ENCODE data around the gene NRXN2. TPM values are rescaled to one million over a fixed set of nuclear protein-coding genes. Genes with fewer than 3 reads are reported as not detected.
"Not testable (repeated sequence)": the region's sequence is repeated elsewhere in the genome, so short reads cannot be mapped to it uniquely, and the experiment has no call there.

NRXN2 gene
- total RNA-seq, 1 experiment from 2014 or later: 0.14 TPM

GRCh38 chr11:64674774-64675173 lies 48.2 kb downstream of the NRXN2 start:
- no peak for DNase-seq (ENCODE audit: low spot score)

GRCh38 chr11:64673279-64673678 lies 49.7 kb downstream of the NRXN2 start:
- DNase-seq (ENCODE audit: low spot score): no peak

DNA sequence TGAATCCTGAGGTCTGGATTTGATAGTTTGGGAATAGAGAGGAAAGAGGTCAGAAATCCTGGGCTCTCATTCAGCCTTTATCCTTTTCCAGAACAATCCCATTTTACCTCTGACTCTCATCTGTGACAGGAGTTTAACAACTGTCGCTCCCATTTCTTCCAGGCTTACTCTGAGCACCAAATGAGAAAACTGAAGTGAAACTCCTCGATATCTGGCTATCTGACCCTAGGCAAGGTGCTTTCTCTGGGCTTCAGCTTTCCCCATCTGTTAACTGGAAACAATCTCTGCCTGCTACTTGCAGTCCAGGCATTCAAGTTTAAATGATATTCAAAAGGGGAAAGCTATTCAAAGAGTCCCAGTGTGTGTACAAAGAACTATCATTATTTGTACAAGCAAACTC lies 50.1 kb downstream of the NRXN2 start:
- no peak for DNase-seq (ENCODE audit: low spot score)

- DNase-seq (ENCODE audit: low spot score): no peak
Measured at GRCh38 chr11:64670975-64671374, 52.0 kb downstream of the NRXN2 start.

GRCh38 chr11:64667154-64667745 lies 55.7 kb downstream of the NRXN2 start:
- no peak for DNase-seq (ENCODE audit: low spot score)

DNA sequence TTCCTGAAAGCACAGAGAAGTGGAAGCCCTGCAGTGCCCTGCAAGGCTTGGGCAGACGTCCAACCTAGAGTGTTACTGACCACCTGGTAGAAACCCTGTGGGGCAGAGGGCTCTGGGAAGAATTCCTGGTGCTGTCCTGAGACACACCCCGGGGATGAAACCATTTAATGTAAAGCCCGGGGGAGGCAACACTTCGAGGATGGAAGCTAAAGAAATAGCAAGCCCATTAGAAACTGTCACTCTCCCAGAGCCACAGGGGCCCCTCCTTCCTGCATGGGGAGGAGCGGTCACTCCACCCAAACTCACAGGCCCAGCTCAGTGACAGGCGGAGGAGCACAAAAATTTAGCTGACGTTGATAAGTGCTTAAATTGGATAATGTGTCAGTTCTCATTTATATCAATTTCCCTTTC lies 57.6 kb downstream of the NRXN2 start:
- DNase-seq (ENCODE audit: low spot score): peak; percentile 37

GRCh38 chr11:64664236-64664870 lies 58.6 kb downstream of the NRXN2 start:
- not testable (repeated sequence) for DNase-seq (ENCODE audit: low spot score)

DNA sequence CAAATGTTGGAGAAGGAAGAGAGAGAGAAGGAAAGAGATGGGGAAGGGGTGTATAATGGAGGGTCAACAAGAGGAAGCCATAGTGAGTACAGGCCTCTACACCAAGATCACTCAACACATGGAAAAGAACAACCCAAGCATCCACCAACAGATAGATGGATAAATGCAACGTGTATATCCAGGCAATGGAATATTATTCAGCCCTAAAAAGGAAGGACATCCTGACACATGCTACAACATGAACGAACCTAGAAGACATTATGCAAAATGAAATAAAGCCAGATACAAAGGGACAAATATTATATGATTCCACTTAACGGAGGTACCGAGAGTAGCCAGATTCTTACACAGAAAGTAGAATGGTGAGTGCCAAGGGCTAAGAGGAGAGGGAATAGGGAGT lies 59.3 kb downstream of the NRXN2 start:
- DNase-seq (ENCODE audit: low spot score): no peak

DNA sequence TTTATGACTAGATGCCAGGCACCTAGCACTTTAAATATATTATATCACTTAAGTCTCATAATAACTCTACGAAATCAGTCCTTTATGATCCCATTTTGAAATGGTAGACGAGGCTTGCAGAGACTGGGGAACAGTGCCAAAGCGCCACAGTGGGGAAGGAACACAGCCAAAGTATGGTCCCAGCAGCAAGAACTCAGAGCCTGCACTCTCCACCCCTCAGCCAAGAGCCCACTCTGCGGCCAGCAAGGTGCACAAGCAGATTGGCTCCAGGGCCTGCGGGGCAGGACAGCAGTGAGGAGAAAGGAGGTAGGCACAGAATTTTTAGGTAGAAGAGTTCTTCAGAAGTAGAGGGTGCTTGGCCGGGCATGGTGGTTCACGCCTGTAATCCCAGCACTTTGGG lies 61.4 kb downstream of the NRXN2 start:
- no peak for DNase-seq (ENCODE audit: low spot score)

GRCh38 chr11:64661146-64661545 lies 61.9 kb downstream of the NRXN2 start:
- DNase-seq (ENCODE audit: low spot score): peak; percentile 63

DNA sequence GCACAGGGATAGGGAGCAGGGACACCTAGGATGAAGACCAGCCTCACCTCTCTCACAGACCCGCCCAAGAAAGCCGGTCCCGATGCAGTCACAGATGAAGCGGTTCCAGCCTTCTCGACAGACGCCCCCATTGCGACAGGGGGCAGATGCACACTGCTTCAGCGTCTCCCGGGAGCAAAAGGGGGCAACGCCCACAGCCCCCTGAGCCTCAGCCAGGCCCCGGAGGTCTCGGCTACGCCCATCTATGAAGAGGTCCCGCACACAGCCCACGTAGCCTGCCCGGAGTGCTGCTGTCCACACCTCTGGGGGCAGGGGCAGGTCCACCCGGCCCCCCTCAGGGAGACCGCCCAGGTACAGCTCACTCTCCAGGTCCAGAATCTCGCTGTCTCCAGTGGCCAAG lies 62.3 kb downstream of the NRXN2 start:
- no peak for DNase-seq (ENCODE audit: low spot score)

GRCh38 chr11:64660205-64660604 lies 62.8 kb downstream of the NRXN2 start:
- no peak for DNase-seq (ENCODE audit: low spot score)

GRCh38 chr11:64659417-64660144 lies 63.4 kb downstream of the NRXN2 start:
- peak; percentile 89 for DNase-seq (ENCODE audit: low spot score)

- no peak for DNase-seq (ENCODE audit: low spot score)
Measured at GRCh38 chr11:64658265-64658664, 64.7 kb downstream of the NRXN2 start.

DNA sequence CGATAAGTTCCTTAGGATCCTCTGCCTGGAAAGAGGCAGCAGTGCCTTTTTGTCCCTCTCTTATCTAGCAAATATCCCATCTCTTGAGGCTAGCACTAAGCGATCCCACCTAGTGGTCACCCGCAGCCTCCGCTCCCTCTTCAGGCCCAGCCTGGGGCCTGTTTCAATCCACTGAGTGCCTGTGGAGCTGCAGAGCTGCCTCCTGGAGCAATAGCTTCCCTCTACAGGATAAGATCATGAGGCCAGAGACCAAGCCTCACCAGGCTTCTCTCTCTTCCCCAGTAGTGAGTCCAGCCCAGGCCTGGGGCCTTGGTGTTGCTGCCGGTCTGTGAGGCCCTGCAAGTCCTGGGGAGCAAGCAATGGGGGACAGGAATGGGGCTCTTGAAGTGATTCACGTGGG lies 66.1 kb downstream of the NRXN2 start:
- DNase-seq (ENCODE audit: low spot score): no peak

DNA sequence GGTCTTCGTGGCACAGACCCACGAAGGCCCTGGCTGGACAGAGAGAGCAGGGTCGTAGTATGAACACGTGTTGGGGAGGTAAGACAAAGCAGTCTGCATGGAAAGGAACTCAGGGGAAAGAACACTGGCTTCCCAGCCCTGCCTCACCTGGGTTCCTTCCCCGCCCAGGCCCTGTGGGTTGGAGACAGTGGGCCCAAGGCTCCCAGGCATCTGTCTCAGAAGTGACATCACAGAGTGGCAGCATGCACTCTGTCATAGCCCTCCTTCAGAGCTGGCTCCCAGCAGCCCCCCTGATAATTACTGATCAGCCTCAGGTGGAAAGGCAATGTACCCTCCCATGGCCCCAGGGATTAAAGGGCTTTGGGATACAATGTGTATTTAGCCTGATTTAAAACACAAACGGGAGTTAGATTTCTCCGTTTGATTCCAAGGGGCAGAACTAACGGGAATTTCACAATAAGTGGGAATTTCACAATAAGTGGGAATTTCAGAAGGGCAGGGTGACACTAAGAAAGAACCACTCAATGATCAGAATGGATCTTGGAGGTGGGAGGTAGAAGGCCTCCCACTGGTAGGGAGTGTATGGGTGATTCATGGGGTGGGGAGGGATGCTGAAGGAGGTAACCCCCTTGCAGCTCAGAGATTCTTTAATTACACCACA lies 66.9 kb downstream of the NRXN2 start:
- no peak for DNase-seq (ENCODE audit: low spot score)

GRCh38 chr11:64654958-64655541 lies 67.9 kb downstream of the NRXN2 start:
- no peak for DNase-seq (ENCODE audit: low spot score)

DNA sequence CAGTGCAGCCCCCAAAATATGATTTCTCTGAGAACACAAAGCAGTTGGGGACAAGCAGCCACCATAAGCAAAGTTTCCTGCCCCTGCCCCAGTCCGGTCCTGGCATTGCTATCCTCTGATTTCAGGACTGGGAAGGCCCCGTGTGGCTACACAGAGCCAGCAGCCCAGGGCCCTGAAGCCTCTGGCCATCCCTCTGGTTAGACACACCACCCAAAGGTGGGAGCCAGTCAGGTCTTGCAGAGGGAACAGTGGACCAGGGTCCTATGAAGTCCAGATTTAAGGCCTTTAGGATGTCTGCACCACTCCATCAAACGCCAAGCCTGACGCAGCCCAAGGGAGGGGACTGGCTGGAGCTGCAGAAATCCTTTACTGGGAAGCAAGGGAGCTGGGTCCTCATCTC lies 68.6 kb downstream of the NRXN2 start:
- no peak for DNase-seq (ENCODE audit: low spot score)

DNA sequence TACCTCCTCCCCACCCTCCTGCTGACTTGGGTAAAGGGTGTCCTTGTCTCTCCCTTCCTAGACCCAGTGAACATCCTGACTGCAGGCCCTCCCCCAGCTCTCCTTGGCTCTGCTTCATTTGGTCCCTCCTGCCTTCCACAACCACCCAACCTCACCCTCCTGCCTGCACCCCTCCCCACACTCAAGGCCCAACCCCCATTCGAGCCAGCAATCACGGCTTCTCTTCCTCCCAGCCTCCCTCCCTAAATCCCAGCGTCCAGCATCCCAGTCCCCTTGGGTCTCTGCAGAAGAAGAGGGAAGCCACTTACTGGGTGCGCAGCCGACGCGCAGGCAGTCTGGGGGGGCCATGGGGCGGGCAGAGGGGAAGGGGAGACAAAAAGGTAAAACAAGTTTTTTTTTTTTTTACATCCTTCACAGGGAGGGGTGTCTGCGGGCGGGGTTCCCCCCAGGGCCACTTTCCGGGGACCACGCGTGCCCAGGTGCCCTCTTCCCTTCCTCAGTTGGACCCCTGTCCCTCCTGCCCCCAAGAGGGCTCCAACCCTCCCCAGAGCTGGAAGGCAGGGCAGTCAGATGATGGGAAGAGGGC lies 69.5 kb downstream of the NRXN2 start:
- DNase-seq (ENCODE audit: low spot score): no peak

GRCh38 chr11:64652586-64653387 lies 70.2 kb downstream of the NRXN2 start:
- DNase-seq (ENCODE audit: low spot score): peak; percentile 60

- DNase-seq (ENCODE audit: low spot score): no peak
Measured at GRCh38 chr11:64650923-64651523, 72.0 kb downstream of the NRXN2 start.

Data from A172 (cell line).